ENCODE data around the gene PDXK.

Gene PDXK

DNA sequence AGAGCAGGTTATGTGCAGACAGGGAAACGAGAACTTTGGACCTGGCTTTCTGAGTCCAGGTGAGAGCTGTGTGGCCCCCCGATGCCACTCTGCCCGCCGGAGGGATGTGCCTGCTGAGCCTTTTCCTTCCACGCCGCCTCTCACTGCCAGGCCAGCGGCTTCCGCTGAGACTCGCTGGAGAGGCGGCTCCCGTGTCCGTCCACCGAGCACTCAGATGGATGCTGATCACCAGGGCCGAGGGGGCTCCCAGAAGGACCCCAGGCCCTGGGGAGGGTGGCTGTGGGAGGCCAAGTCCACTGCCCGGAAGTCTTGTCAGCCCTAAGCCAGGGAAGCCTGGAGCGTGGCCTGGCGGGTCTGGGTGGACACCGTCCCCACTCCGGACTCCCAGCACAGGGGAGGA is 40.7 kb downstream of the PDXK start:
- no peak overlapping the region for H3K4me3 ChIP-seq (ENCODE audit: low read length)
- no peak for DNase-seq (ENCODE audit: low read depth)
- TF ChIP-seq, protein P1, sequence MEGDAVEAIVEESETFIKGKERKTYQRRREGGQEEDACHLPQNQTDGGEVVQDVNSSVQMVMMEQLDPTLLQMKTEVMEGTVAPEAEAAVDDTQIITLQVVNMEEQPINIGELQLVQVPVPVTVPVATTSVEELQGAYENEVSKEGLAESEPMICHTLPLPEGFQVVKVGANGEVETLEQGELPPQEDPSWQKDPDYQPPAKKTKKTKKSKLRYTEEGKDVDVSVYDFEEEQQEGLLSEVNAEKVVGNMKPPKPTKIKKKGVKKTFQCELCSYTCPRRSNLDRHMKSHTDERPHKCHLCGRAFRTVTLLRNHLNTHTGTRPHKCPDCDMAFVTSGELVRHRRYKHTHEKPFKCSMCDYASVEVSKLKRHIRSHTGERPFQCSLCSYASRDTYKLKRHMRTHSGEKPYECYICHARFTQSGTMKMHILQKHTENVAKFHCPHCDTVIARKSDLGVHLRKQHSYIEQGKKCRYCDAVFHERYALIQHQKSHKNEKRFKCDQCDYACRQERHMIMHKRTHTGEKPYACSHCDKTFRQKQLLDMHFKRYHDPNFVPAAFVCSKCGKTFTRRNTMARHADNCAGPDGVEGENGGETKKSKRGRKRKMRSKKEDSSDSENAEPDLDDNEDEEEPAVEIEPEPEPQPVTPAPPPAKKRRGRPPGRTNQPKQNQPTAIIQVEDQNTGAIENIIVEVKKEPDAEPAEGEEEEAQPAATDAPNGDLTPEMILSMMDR (IDR thresholded peaks at IDR 0.05; ENCODE audit: insufficient read depth, low read depth, low read length, missing control alignments), result no peak

DNA sequence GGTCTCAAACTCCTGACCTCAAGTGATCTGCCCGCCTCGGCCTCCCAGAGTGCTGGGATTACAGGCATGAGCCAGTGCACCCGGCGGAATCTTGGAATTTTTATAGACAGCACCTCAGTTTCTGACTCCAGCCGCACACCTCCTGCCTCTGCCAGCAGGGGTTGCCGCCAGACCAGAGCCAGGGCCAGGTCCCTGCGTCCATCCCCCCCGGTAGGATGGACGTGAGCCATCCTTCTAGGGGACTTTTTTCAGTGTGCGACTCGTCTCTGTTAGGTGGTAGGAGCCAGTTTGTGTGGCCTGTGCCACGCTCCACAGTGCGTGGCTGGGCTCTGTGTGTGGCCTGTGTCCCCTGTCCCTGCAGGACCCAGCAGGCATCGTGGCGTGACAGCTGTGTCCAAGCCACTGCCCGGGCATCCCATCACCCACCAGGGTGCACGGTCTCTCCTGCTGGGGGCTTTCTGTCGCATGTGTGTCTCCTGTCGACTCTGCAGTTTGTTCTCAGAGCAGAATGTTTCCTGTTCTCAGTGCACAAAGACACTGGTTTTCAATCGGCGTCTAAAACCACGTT is 41.5 kb downstream of the PDXK start:
- H3K4me3 ChIP-seq (ENCODE audit: low read length), result no peak overlapping the region
- no peak for DNase-seq (ENCODE audit: low read depth)
- TF ChIP-seq, protein P1 (IDR thresholded peaks at IDR 0.05; ENCODE audit: insufficient read depth, low read depth, low read length, missing control alignments), result no peak

DNA sequence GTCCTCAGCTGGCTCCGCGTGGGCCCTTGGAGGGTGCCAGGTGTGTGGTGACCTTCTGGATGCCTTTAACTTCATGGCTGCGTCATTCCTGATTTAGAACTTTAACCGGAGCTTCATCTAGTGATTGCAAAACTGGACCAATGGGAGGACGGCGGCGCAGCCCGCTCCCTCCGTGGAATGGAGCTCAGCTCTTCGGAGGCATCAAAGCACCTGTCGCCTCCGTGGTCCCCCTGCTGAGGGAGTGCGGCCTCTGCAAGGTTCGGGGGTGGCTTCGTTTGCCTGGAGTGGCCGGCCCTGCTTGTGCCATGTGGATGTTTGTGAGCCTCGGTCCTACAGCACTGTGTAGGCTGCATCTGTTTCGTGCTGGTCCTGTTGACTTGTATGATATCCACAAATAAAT is 43.0 kb downstream of the PDXK start:
- TF ChIP-seq, protein P1 (IDR thresholded peaks at IDR 0.05; ENCODE audit: insufficient read depth, low read depth, low read length, missing control alignments), result no peak
- H3K4me3 ChIP-seq (ENCODE audit: low read length), result no peak overlapping the region
- no peak for DNase-seq (ENCODE audit: low read depth)

DNA sequence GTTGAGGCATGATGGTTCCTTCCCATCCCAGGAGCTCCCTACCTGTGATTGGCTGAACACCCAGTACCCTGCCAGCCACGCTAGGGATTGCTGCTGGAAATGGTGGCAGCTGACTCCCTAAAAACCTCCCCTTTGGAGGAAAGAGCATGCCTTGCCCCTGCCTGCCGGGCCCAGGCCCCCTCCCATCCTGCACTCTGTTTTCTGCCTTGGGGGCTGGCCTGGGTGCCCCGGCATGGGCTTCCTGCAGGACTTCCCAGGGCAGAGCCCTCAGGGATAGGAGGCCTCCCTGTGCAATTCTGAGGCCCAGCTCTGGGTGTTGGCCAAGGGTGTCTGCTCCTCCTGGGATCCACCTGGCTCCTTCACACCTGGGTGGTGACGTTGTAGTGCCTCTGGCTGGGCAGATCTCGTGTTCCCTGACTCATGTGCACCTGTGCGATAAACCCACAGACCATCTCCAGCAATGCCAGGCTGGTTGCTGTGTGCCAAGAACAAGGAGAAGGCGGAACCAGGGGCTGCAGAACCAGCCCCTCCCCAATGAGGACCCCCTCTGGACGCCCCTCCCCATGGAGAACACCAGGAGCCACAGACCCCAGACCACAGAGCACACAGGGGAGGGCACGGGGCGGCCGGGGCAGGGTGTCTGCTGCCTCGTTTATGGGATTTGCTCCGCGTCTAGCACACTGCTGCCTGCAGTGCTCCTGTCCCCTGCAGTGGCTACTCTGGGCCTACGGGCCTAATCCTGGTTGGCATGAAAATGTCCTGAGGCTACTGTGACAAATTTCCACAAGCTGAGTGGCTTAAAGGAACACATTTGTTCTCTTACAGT is 43.6 kb downstream of the PDXK start:
- DNase-seq (ENCODE audit: low read depth), result peak; percentile 91
- TF ChIP-seq, protein P1 (IDR thresholded peaks at IDR 0.05; ENCODE audit: insufficient read depth, low read depth, low read length, missing control alignments), result no peak
- H3K4me3 ChIP-seq (ENCODE audit: low read length), result no peak overlapping the region

DNA sequence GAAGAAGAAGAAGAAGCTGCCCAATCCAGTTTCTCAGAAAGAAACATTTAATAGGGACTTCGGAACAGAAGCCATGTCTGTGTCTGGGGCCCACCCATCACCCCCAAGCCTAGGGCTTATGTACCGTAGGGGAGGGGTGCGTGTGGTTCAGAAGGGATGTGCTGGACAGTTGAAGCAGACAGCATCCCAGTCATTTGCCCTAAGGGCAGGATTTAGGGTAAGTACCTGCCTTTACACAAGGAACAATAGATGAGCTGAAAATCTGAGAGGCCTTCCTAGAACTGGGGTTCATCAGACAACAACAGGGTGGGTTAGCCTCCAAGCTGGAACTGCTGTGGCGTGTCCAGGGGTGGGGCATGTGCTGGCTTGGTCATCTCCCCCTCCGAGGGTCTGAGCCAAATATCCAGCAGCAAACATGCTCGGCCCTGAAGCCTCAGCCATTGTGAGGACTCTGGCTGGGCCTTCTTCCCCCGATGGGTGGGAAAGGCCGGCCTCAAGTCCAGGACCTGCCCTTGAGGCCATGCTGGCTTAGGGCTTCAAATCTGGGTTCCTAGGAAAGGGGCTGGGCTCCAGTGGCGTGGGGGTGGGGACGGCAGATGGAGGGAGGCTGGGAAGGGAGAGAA is 45.1 kb downstream of the PDXK start:
- no peak overlapping the region for H3K4me3 ChIP-seq (ENCODE audit: low read length)
- TF ChIP-seq, protein P1 (IDR thresholded peaks at IDR 0.05; ENCODE audit: insufficient read depth, low read depth, low read length, missing control alignments), result no peak
- peak; percentile 64 for DNase-seq (ENCODE audit: low read depth)

DNA sequence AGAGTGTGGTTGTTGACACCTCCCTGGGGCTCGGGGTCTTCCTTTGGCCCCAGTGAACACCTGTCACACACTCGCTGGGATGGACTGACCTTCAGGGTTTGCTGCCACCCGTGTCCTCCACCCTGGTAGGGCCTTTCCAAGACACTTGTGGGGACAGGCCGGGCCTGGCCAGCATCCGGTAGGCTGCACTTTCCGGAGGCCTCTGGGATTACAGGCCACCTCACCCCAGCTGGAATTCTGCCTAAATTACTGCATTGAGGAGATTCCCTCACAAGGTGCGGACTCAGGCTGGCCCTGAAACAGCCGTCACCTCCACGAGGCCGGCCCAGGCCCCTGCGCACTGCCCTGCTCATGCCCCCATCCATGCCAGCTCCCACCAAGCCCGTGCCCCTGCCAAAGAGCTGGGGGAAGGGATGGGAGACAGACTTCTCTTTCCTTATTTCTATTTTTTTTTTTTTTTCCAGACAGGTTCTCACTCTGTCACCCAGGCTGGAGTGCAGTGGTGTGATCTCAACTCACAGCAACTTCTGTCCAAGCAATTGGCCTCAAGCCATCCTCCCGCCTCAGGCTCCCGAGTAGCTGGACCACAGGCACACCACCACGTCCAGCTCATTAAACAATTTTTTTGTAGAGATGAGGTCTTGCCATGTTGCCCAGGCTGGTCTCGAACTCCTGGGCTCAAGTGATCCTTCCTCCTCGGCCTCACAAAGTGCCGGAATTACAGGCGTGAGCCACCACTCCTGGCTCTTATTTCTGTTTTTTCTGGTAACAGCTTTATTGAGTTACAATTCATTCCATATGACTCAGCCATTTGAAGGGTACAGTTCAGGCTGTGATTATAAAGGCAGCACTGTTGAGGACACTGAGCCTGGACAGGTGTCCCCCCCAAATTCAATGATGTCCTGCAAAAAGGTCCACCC is 45.9 kb downstream of the PDXK start:
- DNase-seq (ENCODE audit: low read depth), result no peak
- TF ChIP-seq, protein P1 (IDR thresholded peaks at IDR 0.05; ENCODE audit: insufficient read depth, low read depth, low read length, missing control alignments), result no peak
- H3K4me3 ChIP-seq (ENCODE audit: low read length), result no peak overlapping the region
